ENCODE measurements around the gene PTGER2. TPM values are rescaled to one million over a fixed set of nuclear protein-coding genes. Genes with fewer than 3 reads are reported as not detected.

PTGER2 gene
- total RNA-seq, 4 donors from 2014 or later: 0.56 to 5.0 (median 1.5) TPM

DNA sequence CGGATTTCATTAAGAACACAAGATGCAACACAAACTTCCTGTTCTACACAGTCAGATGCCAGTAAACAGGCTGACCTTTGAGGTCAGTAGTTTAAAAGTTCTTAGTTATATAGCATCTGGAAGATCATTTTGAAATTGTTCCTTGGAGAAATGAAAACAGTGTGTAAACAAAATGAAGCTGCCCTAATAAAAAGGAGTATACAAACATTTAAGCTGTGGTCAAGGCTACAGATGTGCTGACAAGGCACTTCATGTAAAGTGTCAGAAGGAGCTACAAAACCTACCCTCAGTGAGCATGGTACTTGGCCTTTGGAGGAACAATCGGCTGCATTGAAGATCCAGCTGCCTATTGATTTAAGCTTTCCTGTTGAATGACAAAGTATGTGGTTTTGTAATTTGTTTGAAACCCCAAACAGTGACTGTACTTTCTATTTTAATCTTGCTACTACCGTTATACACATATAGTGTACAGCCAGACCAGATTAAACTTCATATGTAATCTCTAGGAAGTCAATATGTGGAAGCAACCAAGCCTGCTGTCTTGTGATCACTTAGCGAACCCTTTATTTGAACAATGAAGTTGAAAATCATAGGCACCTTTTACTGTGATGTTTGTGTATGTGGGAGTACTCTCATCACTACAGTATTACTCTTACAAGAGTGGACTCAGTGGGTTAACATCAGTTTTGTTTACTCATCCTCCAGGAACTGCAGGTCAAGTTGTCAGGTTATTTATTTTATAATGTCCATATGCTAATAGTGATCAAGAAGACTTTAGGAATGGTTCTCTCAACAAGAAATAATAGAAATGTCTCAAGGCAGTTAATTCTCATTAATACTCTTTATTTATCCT is 13.5 kb downstream of the PTGER2 start:
- intact Hi-C loops (cut with DNase I): no loop called here
- WGBS, 2 donors: 71 to 79% methylated on average over 4 of the region's 4 CpGs
- Histone ChIP-seq H3K36me3 (no peaks in the 10 kb centered on the region), H3K4me1 (no peaks in the 10 kb centered on the region), H3K27me3 (no peaks in the 10 kb centered on the region), H3K27ac (no peak overlapping the region), H3K9me3 (no peaks in the 10 kb centered on the region), H3K4me3 (replicated peaks in 1 of 3) (no peak overlapping the region)
- no peak for TF ChIP-seq POLR2A (IDR thresholded peaks at IDR 0.05)
- no peak for DNase-seq

DNA sequence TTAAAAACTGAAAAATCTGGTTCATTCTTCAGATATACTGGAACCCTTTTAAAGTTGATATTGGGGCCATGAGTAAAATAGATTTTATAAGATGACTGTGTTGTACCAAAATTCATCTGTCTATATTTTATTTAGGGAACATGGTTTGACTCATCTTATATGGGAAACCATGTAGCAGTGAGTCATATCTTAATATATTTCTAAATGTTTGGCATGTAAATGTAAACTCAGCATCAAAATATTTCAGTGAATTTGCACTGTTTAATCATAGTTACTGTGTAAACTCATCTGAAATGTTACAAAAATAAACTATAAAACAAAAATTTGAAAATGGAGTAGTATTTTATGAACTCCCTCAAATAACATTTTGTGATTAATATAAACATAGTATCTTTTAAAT is 14.2 kb downstream of the PTGER2 start:
- H3K27me3 ChIP-seq: no peaks in the 10 kb centered on the region
- intact Hi-C loops (cut with DNase I): no loop called here
- TF ChIP-seq, protein P1, sequence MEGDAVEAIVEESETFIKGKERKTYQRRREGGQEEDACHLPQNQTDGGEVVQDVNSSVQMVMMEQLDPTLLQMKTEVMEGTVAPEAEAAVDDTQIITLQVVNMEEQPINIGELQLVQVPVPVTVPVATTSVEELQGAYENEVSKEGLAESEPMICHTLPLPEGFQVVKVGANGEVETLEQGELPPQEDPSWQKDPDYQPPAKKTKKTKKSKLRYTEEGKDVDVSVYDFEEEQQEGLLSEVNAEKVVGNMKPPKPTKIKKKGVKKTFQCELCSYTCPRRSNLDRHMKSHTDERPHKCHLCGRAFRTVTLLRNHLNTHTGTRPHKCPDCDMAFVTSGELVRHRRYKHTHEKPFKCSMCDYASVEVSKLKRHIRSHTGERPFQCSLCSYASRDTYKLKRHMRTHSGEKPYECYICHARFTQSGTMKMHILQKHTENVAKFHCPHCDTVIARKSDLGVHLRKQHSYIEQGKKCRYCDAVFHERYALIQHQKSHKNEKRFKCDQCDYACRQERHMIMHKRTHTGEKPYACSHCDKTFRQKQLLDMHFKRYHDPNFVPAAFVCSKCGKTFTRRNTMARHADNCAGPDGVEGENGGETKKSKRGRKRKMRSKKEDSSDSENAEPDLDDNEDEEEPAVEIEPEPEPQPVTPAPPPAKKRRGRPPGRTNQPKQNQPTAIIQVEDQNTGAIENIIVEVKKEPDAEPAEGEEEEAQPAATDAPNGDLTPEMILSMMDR (IDR thresholded peaks at IDR 0.05): no peak
- no peak for TF ChIP-seq POLR2A (IDR thresholded peaks at IDR 0.05)
- no peak overlapping the region for H3K4me3 ChIP-seq (replicated peaks in 1 of 3)
- H3K9me3 ChIP-seq: no peaks in the 10 kb centered on the region
- DNase-seq: no peak
- no peaks in the 10 kb centered on the region for H3K36me3 ChIP-seq
- H3K4me1 ChIP-seq: no peaks in the 10 kb centered on the region
- no peak overlapping the region for H3K27ac ChIP-seq

DNA sequence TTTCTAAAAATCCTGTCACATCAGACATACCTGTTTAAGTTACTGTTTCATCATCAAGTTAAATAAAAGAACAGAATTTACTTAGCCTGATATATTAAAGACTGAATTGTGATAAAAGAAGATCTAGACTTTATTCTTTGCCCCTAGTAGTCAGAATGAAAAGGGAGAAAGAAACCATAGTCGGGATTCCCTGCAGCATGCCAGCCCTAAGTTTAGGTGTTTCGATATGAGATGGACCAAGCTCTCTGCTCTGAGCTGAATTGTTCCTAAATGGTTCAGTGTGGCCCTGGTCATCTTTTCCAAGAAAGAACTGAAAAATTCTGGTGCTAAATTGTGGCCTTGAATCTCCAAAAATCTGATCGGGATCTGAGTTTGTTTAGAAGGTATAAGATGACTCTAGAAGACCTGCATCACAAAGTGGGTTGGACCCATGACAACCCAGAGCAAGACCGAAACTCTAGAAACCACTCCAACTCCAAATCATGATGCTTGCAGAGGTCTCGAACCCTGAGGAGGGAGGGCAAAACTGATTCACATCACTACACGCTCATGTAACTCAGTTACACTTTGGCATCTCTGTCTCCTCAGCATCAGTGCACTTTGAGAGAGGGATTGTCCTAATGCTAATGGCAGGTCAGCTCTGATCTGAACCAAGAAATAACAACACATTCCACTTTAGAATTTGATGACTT is 15.7 kb downstream of the PTGER2 start:
- TF ChIP-seq POLR2A (IDR thresholded peaks at IDR 0.05): no peak
- TF ChIP-seq, protein P1 (IDR thresholded peaks at IDR 0.05): no peak
- intact Hi-C loops (cut with DNase I): no loop called here
- no peak for DNase-seq
- H3K4me3 ChIP-seq (replicated peaks in 1 of 3): no peak overlapping the region
- H3K27ac ChIP-seq: no peak overlapping the region
- no peaks in the 10 kb centered on the region for H3K9me3 ChIP-seq
- WGBS, 2 donors: 57 to 60% methylated on average over 6 of the region's 6 CpGs
- no peaks in the 10 kb centered on the region for H3K36me3 ChIP-seq
- H3K4me1 ChIP-seq: no peaks in the 10 kb centered on the region
- H3K27me3 ChIP-seq: no peaks in the 10 kb centered on the region

DNA sequence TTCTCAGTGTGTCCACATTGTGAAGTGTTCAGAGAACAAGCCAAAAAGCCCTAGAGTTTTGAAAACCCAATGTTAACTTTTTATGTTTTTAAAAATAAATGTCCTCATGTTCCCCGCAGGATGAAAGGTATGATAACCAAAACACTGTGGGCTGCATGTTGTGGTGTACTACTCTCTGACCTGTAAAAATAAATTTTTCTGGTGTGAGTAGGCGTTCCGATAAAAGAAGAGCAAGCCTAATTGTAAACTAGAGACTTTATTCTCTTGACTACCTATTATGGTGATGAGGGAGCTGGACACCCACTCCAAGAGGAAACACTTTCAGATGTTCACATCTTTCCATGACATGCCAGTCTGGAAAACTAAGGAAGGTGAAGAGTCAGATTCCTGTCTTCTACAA is 18.2 kb downstream of the PTGER2 start:
- no peaks in the 10 kb centered on the region for H3K9me3 ChIP-seq
- H3K36me3 ChIP-seq: no peaks in the 10 kb centered on the region
- H3K4me3 ChIP-seq (replicated peaks in 1 of 3): no peak overlapping the region
- H3K27ac ChIP-seq: no peak overlapping the region
- intact Hi-C loops (cut with DNase I): no loop called here
- H3K4me1 ChIP-seq: no peaks in the 10 kb centered on the region
- TF ChIP-seq, protein P1 (IDR thresholded peaks at IDR 0.05): no peak
- TF ChIP-seq POLR2A (IDR thresholded peaks at IDR 0.05): no peak
- no peaks in the 10 kb centered on the region for H3K27me3 ChIP-seq
- 77 to 84% methylated on average over 3 of the region's 3 CpGs for WGBS, 2 donors
- DNase-seq: no peak

DNA sequence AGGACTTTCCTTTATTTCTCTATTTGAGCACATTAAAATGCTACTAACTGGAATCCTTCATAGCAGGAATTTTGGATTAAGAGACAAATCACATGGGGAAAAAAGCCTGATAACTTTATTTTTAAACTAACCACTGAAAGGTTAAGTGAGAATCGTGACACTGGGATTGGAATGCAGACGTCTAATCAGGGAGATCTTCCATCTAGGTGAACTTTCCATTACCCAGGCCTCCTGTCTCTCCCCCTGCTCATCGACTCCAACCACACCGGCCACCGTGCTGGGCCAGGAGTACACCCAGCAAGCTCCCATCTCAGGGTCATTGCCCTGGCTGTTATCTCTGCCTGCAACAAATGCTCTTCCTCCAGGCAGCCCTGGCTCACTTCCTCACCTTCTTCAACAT is 19.0 kb downstream of the PTGER2 start:
- DNase-seq: no peak
- no peaks in the 10 kb centered on the region for H3K27me3 ChIP-seq
- no peaks in the 10 kb centered on the region for H3K9me3 ChIP-seq
- no peaks in the 10 kb centered on the region for H3K36me3 ChIP-seq
- H3K4me3 ChIP-seq (replicated peaks in 1 of 3): no peak overlapping the region
- intact Hi-C loops (cut with DNase I): no loop called here
- no peaks in the 10 kb centered on the region for H3K4me1 ChIP-seq
- WGBS, 2 donors: 64 to 70% methylated on average over 5 of the region's 5 CpGs
- no peak overlapping the region for H3K27ac ChIP-seq
- TF ChIP-seq POLR2A (IDR thresholded peaks at IDR 0.05): no peak
- TF ChIP-seq, protein P1 (IDR thresholded peaks at IDR 0.05): no peak
